Subcutaneous abdominal adipose tissue (tissue), 5 donors: ENCODE results near the gene TIMM13.
"Not testable (repeated sequence)": the region's sequence is repeated elsewhere in the genome, so short reads cannot be mapped to it uniquely, and the experiment has no call there.

Source experiments
- H3K27ac ChIP-seq: one replicate; pipeline ENCODE4 v1.7.0; 2013; ENCODE audit warnings: low read depth, mild to moderate bottlenecking, inconsistent platforms, low read length, moderate library complexity
- H3K27me3 ChIP-seq, 5 donors: one replicate each; pipeline ENCODE4 v1.7.0; 2013; ENCODE audit warnings: low read length in 5 of 5, inconsistent platforms in 1 of 5; ENCODE audit not compliant: control insufficient read depth in 5 of 5, insufficient read depth in 4 of 5
- H3K36me3 ChIP-seq, 5 donors: one replicate each; pipeline ENCODE4 v1.7.0; 2013; ENCODE audit warnings: low read length in 5 of 5; ENCODE audit not compliant: control insufficient read depth in 5 of 5, insufficient read depth in 5 of 5
- H3K4me1 ChIP-seq, 5 donors: one replicate each; pipeline ENCODE4 v1.7.0; 2013; ENCODE audit warnings: low read length in 5 of 5, mild to moderate bottlenecking in 3 of 5, moderate library complexity in 1 of 5; ENCODE audit not compliant: control insufficient read depth in 5 of 5, insufficient read depth in 5 of 5
- H3K4me3 ChIP-seq, 5 donors: one replicate each; pipeline ENCODE4 v1.7.0; 2013; ENCODE audit warnings: low read length in 5 of 5, low read depth in 1 of 5
- H3K9ac ChIP-seq, 5 donors: one replicate each; pipeline ENCODE4 v1.7.0; 2013; ENCODE audit warnings: low read length in 5 of 5, mild to moderate bottlenecking in 4 of 5, moderate library complexity in 3 of 5
- H3K9me3 ChIP-seq, 5 donors: one replicate each; pipeline ENCODE4 v1.7.0; 2013; ENCODE audit warnings: low read length in 5 of 5; ENCODE audit not compliant: control insufficient read depth in 5 of 5
- donor health status: healthy.
- donor health status: healthy.
- donor health status: healthy.
- donor health status: healthy.
- donor health status: healthy.

Gene TIMM13

GRCh38 chr19:2427429-2428320 is at the start of gene TIMM13:
TSS of gene TIMM13 (minus strand) at chr19:2427586. CDS start at chr19:2427533, 53 bp downstream.
- Histone ChIP-seq H3K4me1 (peaks cover 5 to 33% (median 32%) of the 10 kb centered on the region in 5 donors), H3K9me3 (no peaks in the 10 kb centered on the region), H3K27me3 (no peaks in the 10 kb centered on the region), H3K36me3 (peaks cover 0 to 39% (median 16%) of the 10 kb centered on the region in 5 donors), H3K4me3 (peak within 1 kb of the TSS; percentile 69 to 88 (median 85)), H3K27ac (peak within 1 kb of the TSS; percentile 94), H3K9ac (peak within 1 kb of the TSS; percentile 56 to 95 (median 85))

- Histone ChIP-seq H3K27ac (peak overlapping the region; percentile 90), H3K4me1 (peaks cover 7 to 42% (median 27%) of the 10 kb centered on the region in 5 donors), H3K9me3 (peaks cover 0 to under 1% (median 0%) of the 10 kb centered on the region in 5 donors), H3K36me3 (peaks cover 0 to 8% (median 4%) of the 10 kb centered on the region in 5 donors), H3K9ac (peak overlapping the region; percentile 91 to 97 (median 93)), H3K4me3 (peak overlapping the region; percentile 85 to 100 (median 98)), H3K27me3 (peaks cover 0 to 5% (median 0%) of the 10 kb centered on the region in 5 donors)
Measured at GRCh38 chr19:2476451-2477140, 49.2 kb upstream of the TIMM13 start.

GRCh38 chr19:2475702-2476450 is 48.5 kb upstream of the TIMM13 start, which contains the start of gene GADD45B:
TSS of gene GADD45B (plus strand) at chr19:2476127. CDS start at chr19:2476359, 232 bp downstream.
- peak within 1 kb of the TSS; percentile 91 to 97 (median 93) for H3K9ac ChIP-seq
- peaks cover 0 to 8% (median 4%) of the 10 kb centered on the region in 5 donors for H3K36me3 ChIP-seq
- H3K27ac ChIP-seq, result peak within 1 kb of the TSS; percentile 90
- H3K4me3 ChIP-seq, result peak within 1 kb of the TSS; percentile 85 to 100 (median 98)
- H3K4me1 ChIP-seq, result peaks cover 7 to 42% (median 27%) of the 10 kb centered on the region in 5 donors
- peaks cover 0 to 5% (median 0%) of the 10 kb centered on the region in 5 donors for H3K27me3 ChIP-seq
- no peaks in the 10 kb centered on the region for H3K9me3 ChIP-seq

GRCh38 chr19:2475018-2475701 is 47.8 kb upstream of the TIMM13 start:
- Histone ChIP-seq H3K9me3 (no peaks in the 10 kb centered on the region), H3K27ac (peak overlapping the region; percentile 90), H3K9ac (peak overlapping the region; percentile 26 to 80 (median 68)), H3K4me1 (peaks cover 7 to 42% (median 27%) of the 10 kb centered on the region in 5 donors), H3K27me3 (peaks cover 0 to 5% (median 0%) of the 10 kb centered on the region in 5 donors), H3K4me3 (peak overlapping the region in 4 of 5 donors; percentile 66 to 72 (median 67)), H3K36me3 (peaks cover 0 to 8% (median 4%) of the 10 kb centered on the region in 5 donors)

GRCh38 chr19:2474232-2475017 is 47.0 kb upstream of the TIMM13 start:
- H3K27ac ChIP-seq, result peak overlapping the region; percentile 90

GRCh38 chr19:2469915-2470200 is 42.5 kb upstream of the TIMM13 start:
- H3K27ac ChIP-seq, H3K4me3 ChIP-seq, H3K36me3 ChIP-seq, H3K9ac ChIP-seq, H3K27me3 ChIP-seq, H3K9me3 ChIP-seq: not testable (repeated sequence)
- peaks cover 2 to 15% (median 7%) of the 10 kb centered on the region in 5 donors for H3K4me1 ChIP-seq

More at GRCh38 chr19:2474232-2475017, 47.0 kb upstream of the TIMM13 start:
- H3K27me3 ChIP-seq, result peaks cover 0 to 5% (median 0%) of the 10 kb centered on the region in 5 donors
- H3K36me3 ChIP-seq, result peaks cover 0 to 8% (median 4%) of the 10 kb centered on the region in 5 donors
- H3K9ac ChIP-seq, result peak overlapping the region; percentile 26 to 80 (median 68)
- peaks cover 7 to 43% (median 30%) of the 10 kb centered on the region in 5 donors for H3K4me1 ChIP-seq
- no peaks in the 10 kb centered on the region for H3K9me3 ChIP-seq
- peak overlapping the region in 4 of 5 donors; percentile 66 to 72 (median 67) for H3K4me3 ChIP-seq

- H3K9ac ChIP-seq, result no peak overlapping the region
- peaks cover 0 to 11% (median 4%) of the 10 kb centered on the region in 5 donors for H3K4me1 ChIP-seq
- H3K27ac ChIP-seq, result no peak overlapping the region
- H3K4me3 ChIP-seq, result no peak overlapping the region
- H3K27me3 ChIP-seq, result no peaks in the 10 kb centered on the region
- H3K9me3 ChIP-seq, result no peaks in the 10 kb centered on the region
- H3K36me3 ChIP-seq, result no peaks in the 10 kb centered on the region
Measured at GRCh38 chr19:2469102-2469914, 41.9 kb upstream of the TIMM13 start.

- Histone ChIP-seq H3K4me3 (no peak overlapping the region), H3K36me3 (no peaks in the 10 kb centered on the region)
Measured at GRCh38 chr19:2468596-2468995, 41.2 kb upstream of the TIMM13 start.

More at GRCh38 chr19:2468596-2468995, 41.2 kb upstream of the TIMM13 start:
- Histone ChIP-seq H3K27ac (no peak overlapping the region), H3K9ac (no peak overlapping the region), H3K27me3 (no peaks in the 10 kb centered on the region), H3K9me3 (no peaks in the 10 kb centered on the region), H3K4me1 (peaks cover 0 to 9% (median 4%) of the 10 kb centered on the region in 5 donors)
